GM12892 (cell line): ENCODE data around the gene DNAJC5.
"Not testable (repeated sequence)": the region's sequence is repeated elsewhere in the genome, so short reads cannot be mapped to it uniquely, and the experiment has no call there.

ENCODE experiments used
- DNase-seq: peaks from one replicate; pipeline ENCODE4 v3.0.0; 2011; ENCODE audit not compliant: insufficient read length
- FAIRE-seq: peaks from 2 replicates; lab custom pipeline; 2011; peaks lifted over from hg19 to GRCh38; lab: Jason Lieb, UNC
- POLR2A ChIP-seq: IDR thresholded peaks from 2 replicates; pipeline ENCODE4 v1.6.1; 2011; ENCODE audit warnings: low read depth, low read length, control low read depth
- POLR2AphosphoS5 ChIP-seq: IDR thresholded peaks from 2 replicates; pipeline ENCODE4 v1.6.1; 2011; ENCODE audit warnings: low read depth, low read length, control low read depth
- TAF1 ChIP-seq: IDR thresholded peaks from 2 replicates; pipeline ENCODE4 v1.6.1; 2011; ENCODE audit warnings: low read depth, mild to moderate bottlenecking, control low read depth, low read length, borderline replicate concordance

Gene DNAJC5

GRCh38 chr20:63863021-63863797 lies 31.7 kb upstream of the DNAJC5 start:
- TF ChIP-seq POLR2A (no peak), TAF1 (no peak), POLR2AphosphoS5 (no peak)
- FAIRE-seq, result no peak
- no peak for DNase-seq

GRCh38 chr20:63863798-63864544 lies 31.0 kb upstream of the DNAJC5 start:
- DNase-seq (peak; percentile 90), FAIRE-seq (peak; percentile 91)
- TF ChIP-seq POLR2A (peak; percentile 74), POLR2AphosphoS5 (peak; percentile 75), TAF1 (peak; percentile 52; the same call in 1 of the 2 replicates)

- FAIRE-seq (no peak), DNase-seq (no peak)
- TF ChIP-seq TAF1 (no peak), POLR2A (no peak), POLR2AphosphoS5 (no peak)
Measured at GRCh38 chr20:63864545-63864977, 30.4 kb upstream of the DNAJC5 start.

- FAIRE-seq (peak; percentile 98), DNase-seq (peak; percentile 96)
- TF ChIP-seq POLR2AphosphoS5 (peak; percentile 83), TAF1 (peak; percentile 63; the same call in 1 of the 2 replicates), POLR2A (peak; percentile 96)
Measured at GRCh38 chr20:63864978-63865640, 29.8 kb upstream of the DNAJC5 start, which contains the start of gene TPD52L2. Gene TPD52L2, plus strand, starts transcription at chr20:63865270. Its CDS starts 96 bp downstream, at chr20:63865366.

GRCh38 chr20:63867042-63867441 lies 27.9 kb upstream of the DNAJC5 start:
- not testable (repeated sequence) for FAIRE-seq, DNase-seq

GRCh38 chr20:63868264-63868663 lies 26.7 kb upstream of the DNAJC5 start:
- no peak for FAIRE-seq
- no peak for DNase-seq
- TF ChIP-seq POLR2AphosphoS5 (no peak), TAF1 (no peak), POLR2A (no peak)

- FAIRE-seq (no peak), DNase-seq (no peak)
- TF ChIP-seq TAF1 (no peak), POLR2A (no peak), POLR2AphosphoS5 (no peak)
Measured at GRCh38 chr20:63873477-63873971, 21.4 kb upstream of the DNAJC5 start.

- DNase-seq, FAIRE-seq: not testable (repeated sequence)
Measured at GRCh38 chr20:63874241-63874640, 20.7 kb upstream of the DNAJC5 start.

GRCh38 chr20:63876489-63877036 lies 18.4 kb upstream of the DNAJC5 start:
- no peak for DNase-seq
- no peak for FAIRE-seq
- TF ChIP-seq POLR2A (no peak), POLR2AphosphoS5 (no peak), TAF1 (no peak)

- DNase-seq, result no peak
- FAIRE-seq, result no peak
- no peak for TF ChIP-seq TAF1
- no peak for TF ChIP-seq POLR2AphosphoS5
- TF ChIP-seq POLR2A, result no peak
Measured at GRCh38 chr20:63877755-63878470, 17.0 kb upstream of the DNAJC5 start.
